Glomerular visceral epithelial cell (primary cell): ENCODE data around the gene DDIAS.
"Not testable (repeated sequence)": the region's sequence is repeated elsewhere in the genome, so short reads cannot be mapped to it uniquely, and the experiment has no call there.

Experiments
- DNase-seq: peaks from one replicate; pipeline ENCODE4 v3.0.0-alpha.2; 2016; ENCODE audit errors: extremely low spot score

DDIAS gene

DNA sequence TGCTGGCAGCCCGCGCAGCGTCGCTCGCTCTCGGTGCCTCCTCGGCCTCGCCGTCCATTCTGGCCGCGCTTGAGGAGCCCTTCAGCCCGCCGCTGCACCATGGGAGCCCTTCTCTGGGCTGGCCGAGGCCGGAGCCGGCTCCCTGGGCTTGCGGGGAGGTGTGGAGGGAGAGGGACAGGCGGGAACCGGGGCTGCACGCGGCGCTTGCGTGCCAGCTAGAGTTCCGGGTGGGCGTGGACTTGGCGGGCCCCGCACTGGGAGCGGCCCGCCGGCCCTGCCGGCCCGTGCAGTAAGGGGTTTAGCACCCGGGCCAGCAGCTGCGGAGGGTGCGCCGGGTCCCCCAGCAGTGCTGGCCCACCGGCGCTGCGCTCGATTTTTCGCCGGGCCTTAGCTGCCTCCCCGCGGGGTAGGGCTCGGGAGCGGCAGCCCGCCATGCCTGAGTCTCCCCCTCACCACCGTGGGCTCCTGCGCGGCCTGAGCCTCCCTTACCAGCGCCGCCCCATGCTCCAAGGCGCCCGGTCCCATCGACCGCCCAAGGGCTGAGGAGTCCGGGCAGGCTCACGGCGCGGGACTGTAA, 69.1 kb downstream of the DDIAS start:
- not testable (repeated sequence) for DNase-seq

DNA sequence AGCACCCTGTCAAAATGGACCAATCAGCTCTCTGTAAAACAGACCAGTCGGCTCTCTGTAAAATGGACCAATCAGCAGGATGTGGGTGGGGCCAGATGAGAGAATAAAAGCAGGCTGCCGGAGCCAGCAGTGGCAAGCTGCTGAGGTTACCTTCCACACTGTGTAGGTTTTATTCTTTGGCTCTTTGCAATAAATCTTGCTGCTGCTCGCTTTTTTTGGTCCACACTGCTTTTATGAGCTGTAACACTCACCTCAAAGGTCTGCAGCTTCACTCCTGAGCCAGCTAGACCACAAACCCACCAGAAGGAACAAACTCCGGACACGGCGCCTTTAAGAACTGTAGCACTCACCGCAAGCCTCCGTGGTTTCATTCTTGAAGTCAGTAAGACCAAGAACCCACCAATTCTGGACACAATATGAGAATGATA, 70.0 kb downstream of the DDIAS start:
- not testable (repeated sequence) for DNase-seq

- no peak for DNase-seq
Observed at GRCh38 chr11:82972103-82972502, 70.6 kb downstream of the DDIAS start.

DNA sequence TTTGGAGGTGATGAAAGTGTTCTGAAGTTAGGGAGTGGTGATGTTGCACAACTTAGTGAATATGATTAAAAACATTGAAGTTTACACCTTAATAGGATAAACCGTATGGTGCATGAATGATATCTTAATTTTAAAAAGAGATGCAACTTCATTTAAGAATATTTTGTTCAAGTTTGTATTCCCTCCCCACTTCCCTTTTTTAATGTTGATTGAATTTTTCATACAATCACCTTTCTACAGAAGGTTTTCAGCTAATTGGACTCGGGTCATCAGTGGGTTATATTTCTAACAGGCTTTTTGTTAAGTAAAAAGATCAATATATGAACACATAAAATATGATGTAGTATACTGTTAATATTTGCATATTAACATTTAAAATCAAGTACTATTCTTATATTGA, 72.6 kb downstream of the DDIAS start:
- DNase-seq, result no peak

DNA sequence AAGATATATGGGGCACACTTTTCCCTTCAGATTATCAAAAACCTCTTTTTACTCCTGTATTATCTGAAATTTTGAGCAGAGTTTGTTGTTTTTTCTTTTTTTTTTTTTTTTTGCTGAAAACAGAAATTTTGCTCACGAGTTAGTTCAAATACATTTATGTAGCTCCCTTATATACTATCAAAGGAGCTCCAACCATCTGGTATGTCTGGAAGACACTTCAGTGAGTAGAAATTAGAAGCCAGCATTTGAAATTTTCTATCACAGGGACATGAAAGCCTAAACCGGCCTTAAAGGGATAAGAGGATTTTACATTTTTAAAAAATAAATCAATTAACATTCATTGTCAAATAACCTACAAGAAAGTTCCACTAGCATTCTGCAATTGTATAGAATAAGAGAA, 73.3 kb downstream of the DDIAS start:
- no peak for DNase-seq

DNA sequence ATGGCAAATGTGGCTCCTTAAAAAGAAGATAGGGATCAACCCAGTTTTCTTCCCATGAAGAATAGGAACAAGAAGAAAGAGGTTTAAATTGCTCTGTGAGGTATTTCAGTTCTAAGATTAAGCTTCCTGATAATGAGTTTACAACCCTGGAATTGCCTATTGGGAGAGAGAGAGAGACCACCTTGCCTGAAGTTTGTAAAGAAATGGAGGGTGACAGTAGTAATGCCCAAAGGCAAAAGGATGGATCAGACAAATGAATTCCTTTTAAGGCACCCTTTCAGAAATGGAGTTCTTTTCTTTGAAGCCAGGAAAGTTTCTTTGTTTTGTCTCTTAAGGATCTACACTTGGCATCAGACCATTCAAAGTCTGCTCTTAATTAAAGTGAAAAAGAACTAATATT, 74.3 kb downstream of the DDIAS start:
- DNase-seq, result no peak

- no peak for DNase-seq
Observed at GRCh38 chr11:82976786-82977185, 75.2 kb downstream of the DDIAS start.

- peak; percentile 31 for DNase-seq
Observed at GRCh38 chr11:82978422-82979099, 77.0 kb downstream of the DDIAS start.

DNA sequence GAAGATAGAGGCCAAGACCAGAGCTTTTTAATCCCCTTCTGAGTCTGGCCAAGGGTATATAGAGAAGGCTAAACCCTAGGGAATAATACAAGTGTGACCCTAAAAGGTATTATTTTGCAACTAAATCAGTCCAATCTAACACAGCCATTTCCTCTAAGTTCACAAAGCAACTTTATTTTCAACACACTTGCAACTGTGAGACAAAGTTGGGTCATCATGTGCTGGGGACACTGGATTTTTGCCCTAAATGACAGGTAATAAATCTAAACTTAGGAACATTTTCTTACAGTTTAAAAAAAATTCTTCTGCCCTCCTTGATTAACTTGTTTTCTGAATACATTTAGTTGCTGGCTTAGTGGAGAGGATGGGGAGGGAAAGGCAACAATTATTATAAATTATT, 78.3 kb downstream of the DDIAS start:
- no peak for DNase-seq

- peak; percentile 56 for DNase-seq
Observed at GRCh38 chr11:82980292-82980691, 78.8 kb downstream of the DDIAS start.

GRCh38 chr11:82980947-82981346, 79.4 kb downstream of the DDIAS start:
- DNase-seq, result no peak

DNA sequence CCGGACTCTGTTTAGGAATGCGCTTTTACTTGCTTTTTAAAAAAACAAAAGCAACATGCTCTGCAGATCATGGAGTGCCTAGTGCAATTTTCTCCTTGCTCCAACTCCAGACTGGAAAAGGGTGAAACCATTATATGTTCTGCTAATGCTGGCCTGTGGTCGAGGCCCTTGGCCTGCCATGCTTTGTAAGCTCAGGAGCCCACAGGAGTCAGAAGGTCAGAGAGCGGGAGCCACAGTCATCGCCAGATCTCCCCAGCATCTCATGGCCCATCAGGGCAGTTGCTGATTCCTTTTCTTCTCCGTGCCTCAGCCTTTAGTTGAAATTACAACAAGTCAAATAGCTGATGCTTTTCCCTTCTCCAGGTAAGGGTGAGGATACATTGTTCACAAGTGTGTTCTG, 80.3 kb downstream of the DDIAS start:
- no peak for DNase-seq
